ENCODE data around the gene NECAB3. TPM values are rescaled to one million over a fixed set of nuclear protein-coding genes. Genes with fewer than 3 reads are reported as not detected.

NECAB3 gene
- total and polyA plus RNA-seq, 2 of the 13 experiments (the other 11 are each of a cell fraction or from before 2014, with no cell fraction given): 61.5 to 65.5 TPM

- no peak for TF ChIP-seq ZNF101 (CRISPR knock-in tag; IDR thresholded peaks at IDR 0.05; ENCODE audit: borderline replicate concordance, low read depth)
- peak; percentile 88 for TF ChIP-seq ZNF274 (CRISPR knock-in tag; IDR thresholded peaks at IDR 0.05)
- TF ChIP-seq THAP8 (CRISPR knock-in tag; IDR thresholded peaks at IDR 0.05; ENCODE audit: borderline replicate concordance): no peak
- peak; percentile 58 for TF ChIP-seq ZNF687 (CRISPR knock-in tag; IDR thresholded peaks at IDR 0.05)
- TF ChIP-seq ZNF251 (CRISPR knock-in tag; IDR thresholded peaks at IDR 0.05): no peak
- TF ChIP-seq ZNF350 (CRISPR knock-in tag; IDR thresholded peaks at IDR 0.05; ENCODE audit: borderline replicate concordance, low read depth): peak; percentile 59; the same call in 1 of the 2 replicates
- TF ChIP-seq ZNF207 (IDR thresholded peaks at IDR 0.05; ENCODE audit: borderline replicate concordance): no peak
- peak; percentile 48; the same call in 1 of the 2 replicates for TF ChIP-seq MAX (IDR thresholded peaks at IDR 0.05)
- no peak for TF ChIP-seq ATF3 (CRISPR knock-in tag; IDR thresholded peaks at IDR 0.05)
- TF ChIP-seq KDM2A (CRISPR knock-in tag; IDR thresholded peaks at IDR 0.05; ENCODE audit: borderline replicate concordance, low read depth): peak; percentile 82
- no peak for TF ChIP-seq SOX13 (IDR thresholded peaks at IDR 0.05)
- no peak for TF ChIP-seq SOX13 (CRISPR knock-in tag; conservative IDR thresholded peaks at IDR 0.05 in 1 of 2, IDR thresholded peaks at IDR 0.05 in 1 of 2)
- no peak for TF ChIP-seq ZNF562 (CRISPR knock-in tag; IDR thresholded peaks at IDR 0.05; ENCODE audit: borderline replicate concordance)
- TF ChIP-seq ZNF326 (CRISPR knock-in tag; IDR thresholded peaks at IDR 0.05; ENCODE audit: borderline replicate concordance): peak; percentile 75
- TF ChIP-seq ZNF83 (CRISPR knock-in tag; IDR thresholded peaks at IDR 0.05; ENCODE audit: borderline replicate concordance): no peak
- no peak for TF ChIP-seq ZNF672 (CRISPR knock-in tag; IDR thresholded peaks at IDR 0.05)
- no peak for TF ChIP-seq NR2F6 (IDR thresholded peaks at IDR 0.05)
- peak; percentile 31; the same call in 1 of the 2 replicates for TF ChIP-seq NR2F6 (CRISPR knock-in tag; IDR thresholded peaks at IDR 0.05)
- TF ChIP-seq ZSCAN5A (CRISPR knock-in tag; IDR thresholded peaks at IDR 0.05; ENCODE audit: borderline replicate concordance): peak; percentile 66; the same call in 1 of the 2 replicates
- TF ChIP-seq ZNF367 (CRISPR knock-in tag; IDR thresholded peaks at IDR 0.05; ENCODE audit: borderline replicate concordance): 0 out of 2 replicates have a peak, but pooled peaks have one; percentile 1
- TF ChIP-seq NFKBIZ (CRISPR knock-in tag; IDR thresholded peaks at IDR 0.05): no peak
- no peak for TF ChIP-seq REL (CRISPR knock-in tag; conservative IDR thresholded peaks at IDR 0.05)
- no peak for TF ChIP-seq IKZF1 (IDR thresholded peaks at IDR 0.05)
- no peak; the same call in 1 of the 2 replicates for TF ChIP-seq ZNF589 (CRISPR knock-in tag; conservative IDR thresholded peaks at IDR 0.05)
- TF ChIP-seq ZMAT3 (CRISPR knock-in tag; conservative IDR thresholded peaks at IDR 0.05): 0 out of 2 replicates have a peak, but pooled peaks have one; percentile 38
These were observed 20.9 kb downstream of the NECAB3 start (continued) for GRCh38 chr20:33653218-33653899.
